Measurements from ENCODE around the gene CBLN3. TPM values are rescaled to one million over a fixed set of nuclear protein-coding genes. Genes with fewer than 3 reads are reported as not detected.
"Not testable (repeated sequence)": the region's sequence is repeated elsewhere in the genome, so short reads cannot be mapped to it uniquely, and the experiment has no call there.

CBLN3 gene
- total RNA-seq, 2 experiments from 2014 or later, result 11.6 to 12.2 TPM

GRCh38 chr14:24389226-24389848 lies 40.1 kb downstream of the CBLN3 start:
- no peaks in the 10 kb centered on the region for H3K4me1 Mint-ChIP-seq
- H3K4me3 Mint-ChIP-seq, result no peak overlapping the region
- ChIA-PET POLR2A (no interaction called here), CTCF (interaction anchor here (0.9 kb wide), 1 partner anchor 48 kb away, joined by 4 read pairs; no protein-coding TSS in a partner anchor)
- no peak overlapping the region for H3K27ac Mint-ChIP-seq
- ATAC-seq (no peak), DNase-seq (no peak)
- H3K9me3 Mint-ChIP-seq (ENCODE audit: low read depth), result no peaks in the 10 kb centered on the region
- intact Hi-C loops (cut with DNase I, micrococcal nuclease), result no loop called here
- H3K36me3 Mint-ChIP-seq (ENCODE audit: low read depth), result no peaks in the 10 kb centered on the region
- peaks cover 12% of the 10 kb centered on the region for H3K27me3 Mint-ChIP-seq

GRCh38 chr14:24388474-24389179 lies 40.8 kb downstream of the CBLN3 start:
- H3K9me3 Mint-ChIP-seq (ENCODE audit: low read depth), result no peaks in the 10 kb centered on the region

DNA sequence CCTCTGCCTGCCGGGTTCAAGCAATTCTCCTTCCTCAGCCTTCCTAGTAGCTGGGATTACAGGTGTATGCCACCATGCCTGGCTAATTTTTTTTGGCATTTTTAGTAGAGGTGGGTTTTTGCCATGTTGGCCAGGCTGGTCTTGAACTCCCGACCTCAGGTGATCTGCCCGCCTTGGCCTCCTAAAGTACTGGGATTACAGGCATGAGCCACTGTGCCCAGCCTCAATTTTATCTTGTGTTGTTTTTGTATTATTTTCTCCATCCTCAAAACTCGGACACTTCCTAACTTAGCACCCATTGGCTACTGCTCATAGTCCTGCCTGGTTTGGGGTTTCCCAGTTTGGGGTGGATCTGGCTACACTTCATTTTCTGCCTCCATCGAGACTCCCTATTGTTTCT lies 41.9 kb downstream of the CBLN3 start:
- CTCF ChIA-PET, result interaction anchor here (1.0 kb wide), 1 partner anchor 54 kb away, joined by 3 read pairs; no protein-coding TSS in a partner anchor
- ATAC-seq, result not testable (repeated sequence)
- H3K27me3 Mint-ChIP-seq, result peaks cover 14% of the 10 kb centered on the region

More at GRCh38 chr14:24388474-24389179, 40.8 kb downstream of the CBLN3 start:
- no peak overlapping the region for H3K4me3 Mint-ChIP-seq
- H3K36me3 Mint-ChIP-seq (ENCODE audit: low read depth), result no peaks in the 10 kb centered on the region
- H3K27ac Mint-ChIP-seq, result no peak overlapping the region
- ATAC-seq, result no peak
- DNase-seq, result no peak
- peaks cover 15% of the 10 kb centered on the region for H3K27me3 Mint-ChIP-seq
- POLR2A ChIA-PET, result no interaction called here
- no peaks in the 10 kb centered on the region for H3K4me1 Mint-ChIP-seq
- CTCF ChIA-PET, result interaction anchor here (0.9 to 1.0 kb wide), 3 partner anchors 48 to 81 kb away, joined by 3 to 4 read pairs (median 3); partner anchors contain the start of gene CIDEB
- intact Hi-C loops (cut with DNase I, micrococcal nuclease), result no loop called here

GRCh38 chr14:24387009-24387345 lies 42.5 kb downstream of the CBLN3 start:
- DNase-seq (no peak), ATAC-seq (no peak)
- Mint-ChIP-seq H3K27me3 (peaks cover 17% of the 10 kb centered on the region), H3K27ac (no peak overlapping the region), H3K4me3 (no peak overlapping the region), H3K9me3 (ENCODE audit: low read depth) (no peaks in the 10 kb centered on the region), H3K4me1 (no peaks in the 10 kb centered on the region), H3K36me3 (ENCODE audit: low read depth) (no peaks in the 10 kb centered on the region)
- intact Hi-C loops (cut with DNase I, micrococcal nuclease), result no loop called here
- POLR2A ChIA-PET, result no interaction called here
- CTCF ChIA-PET, result interaction anchor here (0.9 kb wide), 1 partner anchor 10 kb away, joined by 3 read pairs; no protein-coding TSS in a partner anchor

More for the DNA sequence above, 41.9 kb downstream of the CBLN3 start:
- H3K9me3 Mint-ChIP-seq (ENCODE audit: low read depth); DNase-seq; intact Hi-C loops (cut with DNase I, micrococcal nuclease); H3K4me3 Mint-ChIP-seq; H3K4me1 Mint-ChIP-seq; H3K27ac Mint-ChIP-seq; H3K36me3 Mint-ChIP-seq (ENCODE audit: low read depth); POLR2A ChIA-PET: not testable (repeated sequence)

DNA sequence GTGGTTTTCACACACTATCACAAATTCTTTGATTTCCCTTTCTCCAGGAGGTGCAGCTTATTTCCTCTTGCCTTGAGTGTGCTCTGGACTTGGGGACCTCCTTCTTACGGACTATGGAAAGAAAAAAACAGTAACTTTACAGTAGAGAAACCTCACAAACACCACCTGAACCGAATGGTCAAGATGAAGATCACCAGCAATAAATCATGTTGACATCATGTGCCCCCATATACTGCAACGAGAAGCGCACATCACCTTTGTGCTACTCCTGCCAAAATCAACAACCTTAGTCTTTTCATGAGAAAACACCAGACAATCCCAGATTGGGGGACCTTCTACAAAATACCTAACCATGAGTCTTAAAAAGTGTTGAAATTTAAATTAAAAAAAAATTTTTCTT lies 43.9 kb downstream of the CBLN3 start:
- no peaks in the 10 kb centered on the region for H3K4me1 Mint-ChIP-seq
- H3K36me3 Mint-ChIP-seq (ENCODE audit: low read depth), result no peaks in the 10 kb centered on the region
- peaks cover 14% of the 10 kb centered on the region for H3K27me3 Mint-ChIP-seq
- ATAC-seq, result no peak
- H3K4me3 Mint-ChIP-seq, result no peak overlapping the region
- ChIA-PET POLR2A (no interaction called here), CTCF (interaction anchor here (0.6 to 1.1 kb wide), 3 partner anchors 24 to 593 kb away, joined by 3 to 5 read pairs (median 3); no protein-coding TSS in a partner anchor)
- intact Hi-C loops (cut with DNase I, micrococcal nuclease), result no loop called here
- DNase-seq, result no peak
- H3K27ac Mint-ChIP-seq, result no peak overlapping the region
- no peaks in the 10 kb centered on the region for H3K9me3 Mint-ChIP-seq (ENCODE audit: low read depth)

DNA sequence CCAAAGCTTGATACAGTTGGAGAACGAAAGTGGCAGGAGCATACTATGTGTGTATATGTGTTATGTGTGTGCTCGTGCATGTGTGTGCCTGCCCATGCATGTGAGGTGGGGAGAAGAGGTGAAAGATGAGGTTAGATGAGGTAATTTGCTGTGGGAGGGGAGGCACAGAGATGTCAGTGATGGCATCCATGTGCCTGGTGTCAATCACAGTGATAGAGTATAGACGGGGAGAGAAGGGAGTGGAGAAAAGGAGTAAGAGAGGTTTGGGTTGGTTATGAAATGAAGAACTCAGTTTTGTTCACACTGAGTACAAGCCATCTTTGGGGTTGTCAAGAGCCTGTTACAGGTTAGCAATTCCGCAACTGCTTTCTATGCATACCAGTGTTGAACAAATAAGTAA lies 45.3 kb downstream of the CBLN3 start:
- POLR2A ChIA-PET, result no interaction called here
- ATAC-seq (no peak), DNase-seq (no peak)
- Mint-ChIP-seq H3K27me3 (peaks cover 16% of the 10 kb centered on the region), H3K27ac (no peak overlapping the region), H3K36me3 (ENCODE audit: low read depth) (no peaks in the 10 kb centered on the region), H3K4me3 (no peak overlapping the region), H3K4me1 (no peaks in the 10 kb centered on the region), H3K9me3 (ENCODE audit: low read depth) (no peaks in the 10 kb centered on the region)
- CTCF ChIA-PET, result interaction anchor here (0.8 to 1.1 kb wide), 2 partner anchors 51 to 291 kb away, joined by 3 read pairs; no protein-coding TSS in a partner anchor
- intact Hi-C loops (cut with DNase I, micrococcal nuclease), result no loop called here

DNA sequence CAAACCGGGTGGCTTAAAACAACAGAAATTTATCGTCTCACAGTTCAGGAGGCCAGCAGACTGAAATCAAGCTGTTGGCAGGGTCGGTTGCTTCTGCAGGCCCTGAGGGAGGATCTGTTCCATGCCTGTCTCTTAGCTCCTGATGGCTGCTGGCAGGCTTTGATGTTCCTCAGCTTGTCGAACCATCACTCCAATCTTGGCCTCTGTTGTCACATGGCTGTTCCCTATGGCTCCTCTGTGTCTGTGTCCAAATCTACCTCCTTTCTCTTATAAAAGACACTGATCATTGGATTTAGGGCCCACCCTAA lies 47.5 kb downstream of the CBLN3 start:
- intact Hi-C loops (cut with DNase I, micrococcal nuclease), result no loop called here
- POLR2A ChIA-PET, result no interaction called here
- no peaks in the 10 kb centered on the region for H3K4me1 Mint-ChIP-seq
- H3K4me3 Mint-ChIP-seq, result no peak overlapping the region
- H3K9me3 Mint-ChIP-seq (ENCODE audit: low read depth), result no peaks in the 10 kb centered on the region
- no peaks in the 10 kb centered on the region for H3K36me3 Mint-ChIP-seq (ENCODE audit: low read depth)
- no peak for DNase-seq
- ATAC-seq, result no peak
- peaks cover 13% of the 10 kb centered on the region for H3K27me3 Mint-ChIP-seq
- CTCF ChIA-PET, result interaction anchor here (0.8 to 1.5 kb wide), 3 partner anchors 16 to 50 kb away, joined by 3 to 4 read pairs (median 4); no protein-coding TSS in a partner anchor
- no peak overlapping the region for H3K27ac Mint-ChIP-seq

DNA sequence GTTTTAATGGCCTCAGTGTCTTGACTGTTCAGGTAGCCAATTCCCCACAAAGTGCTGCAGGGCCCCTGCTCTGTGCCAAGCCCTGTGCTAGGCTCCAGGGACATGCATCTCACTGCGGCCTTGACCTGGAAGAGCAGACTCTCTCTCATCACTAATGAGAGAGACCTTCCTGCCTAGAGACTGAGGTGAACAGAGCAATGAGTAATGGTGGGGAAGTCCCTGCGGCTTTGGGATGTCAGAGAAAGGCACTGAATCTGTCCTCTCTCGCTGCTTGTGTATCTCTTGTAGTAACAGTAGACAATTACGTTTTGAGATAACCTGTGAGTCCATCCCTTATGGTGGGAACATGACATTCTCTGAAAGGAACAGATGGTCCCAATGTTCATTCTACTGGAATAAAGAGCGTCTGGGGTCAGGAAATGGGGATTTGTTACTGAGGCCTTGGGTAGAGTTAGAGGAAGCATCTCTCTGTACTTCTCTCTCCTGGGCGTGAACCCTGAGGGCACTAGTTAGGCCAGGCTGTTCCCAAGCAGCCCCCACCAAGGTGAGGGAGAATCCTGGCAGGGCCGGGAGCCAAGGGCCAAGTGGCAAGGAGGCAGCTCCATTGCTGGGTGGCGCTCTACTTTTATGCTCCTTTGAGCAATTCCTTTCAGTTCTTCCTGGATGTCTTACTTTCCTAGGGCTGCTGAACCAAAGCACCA lies 48.0 kb downstream of the CBLN3 start:
- no peak overlapping the region for H3K4me3 Mint-ChIP-seq
- CTCF ChIA-PET, result interaction anchor here (1.0 to 1.5 kb wide), 2 partner anchors 16 to 49 kb away, joined by 4 read pairs; no protein-coding TSS in a partner anchor
- intact Hi-C loops (cut with DNase I, micrococcal nuclease), result no loop called here
- H3K27ac Mint-ChIP-seq, result no peak overlapping the region
- no peaks in the 10 kb centered on the region for H3K36me3 Mint-ChIP-seq (ENCODE audit: low read depth)
- ATAC-seq (peak; percentile 92), DNase-seq (peak; percentile 39)
- H3K27me3 Mint-ChIP-seq, result peaks cover 11% of the 10 kb centered on the region
- POLR2A ChIA-PET, result no interaction called here
- no peaks in the 10 kb centered on the region for H3K4me1 Mint-ChIP-seq
- H3K9me3 Mint-ChIP-seq (ENCODE audit: low read depth), result no peaks in the 10 kb centered on the region

GRCh38 chr14:24379907-24380730 lies 49.3 kb downstream of the CBLN3 start:
- ChIA-PET CTCF (no interaction called here), POLR2A (no interaction called here)
- no peaks in the 10 kb centered on the region for H3K9me3 Mint-ChIP-seq (ENCODE audit: low read depth)
- no peaks in the 10 kb centered on the region for H3K36me3 Mint-ChIP-seq (ENCODE audit: low read depth)
- DNase-seq (no peak), ATAC-seq (no peak)
- no peaks in the 10 kb centered on the region for H3K4me1 Mint-ChIP-seq
- H3K27ac Mint-ChIP-seq, result no peak overlapping the region
- intact Hi-C loops (cut with DNase I, micrococcal nuclease), result no loop called here
- H3K27me3 Mint-ChIP-seq, result peaks cover 11% of the 10 kb centered on the region
- no peak overlapping the region for H3K4me3 Mint-ChIP-seq

- ChIA-PET CTCF (interaction anchor here (0.6 to 1.6 kb wide), 3 partner anchors 18 to 57 kb away, joined by 3 to 5 read pairs (median 4); no protein-coding TSS in a partner anchor), POLR2A (interaction anchor here (0.9 kb wide), 1 partner anchor 19 kb away, joined by 3 read pairs; the partner anchor contains the start of gene NYNRIN)
- no peaks in the 10 kb centered on the region for H3K4me1 Mint-ChIP-seq
- H3K27me3 Mint-ChIP-seq, result peaks cover 11% of the 10 kb centered on the region
- no peak overlapping the region for H3K4me3 Mint-ChIP-seq
- H3K9me3 Mint-ChIP-seq (ENCODE audit: low read depth), result no peaks in the 10 kb centered on the region
- intact Hi-C loops (cut with DNase I, micrococcal nuclease), result no loop called here
- H3K27ac Mint-ChIP-seq, result no peak overlapping the region
- H3K36me3 Mint-ChIP-seq (ENCODE audit: low read depth), result no peaks in the 10 kb centered on the region
- no peak for DNase-seq
- ATAC-seq, result no peak
These were observed 50.2 kb downstream of the CBLN3 start for GRCh38 chr14:24378981-24379906.

Data from activated CD4-positive, alpha-beta T cell treated with anti-CD3 and anti-CD28 coated beads for 36 hours (primary cell).